ENCODE data around the gene HEATR5B. TPM values are rescaled to one million over a fixed set of nuclear protein-coding genes. Genes with fewer than 3 reads are reported as not detected.

HEATR5B gene
- total RNA-seq, 1 donor from 2014 or later: 22.2 TPM

GRCh38 chr2:37102588-37102987 lies 18.4 kb upstream of the HEATR5B start:
- Mint-ChIP-seq H3K36me3 (ENCODE audit: insufficient read depth) (peaks cover 18% of the 10 kb centered on the region), H3K4me3 (ENCODE audit: low read depth) (no peak overlapping the region), H3K27me3 (no peaks in the 10 kb centered on the region), H3K9me3 (ENCODE audit: low read depth) (no peaks in the 10 kb centered on the region), H3K4me1 (ENCODE audit: low read depth) (no peaks in the 10 kb centered on the region), H3K27ac (no peak overlapping the region)
- TF ChIP-seq, protein P1, sequence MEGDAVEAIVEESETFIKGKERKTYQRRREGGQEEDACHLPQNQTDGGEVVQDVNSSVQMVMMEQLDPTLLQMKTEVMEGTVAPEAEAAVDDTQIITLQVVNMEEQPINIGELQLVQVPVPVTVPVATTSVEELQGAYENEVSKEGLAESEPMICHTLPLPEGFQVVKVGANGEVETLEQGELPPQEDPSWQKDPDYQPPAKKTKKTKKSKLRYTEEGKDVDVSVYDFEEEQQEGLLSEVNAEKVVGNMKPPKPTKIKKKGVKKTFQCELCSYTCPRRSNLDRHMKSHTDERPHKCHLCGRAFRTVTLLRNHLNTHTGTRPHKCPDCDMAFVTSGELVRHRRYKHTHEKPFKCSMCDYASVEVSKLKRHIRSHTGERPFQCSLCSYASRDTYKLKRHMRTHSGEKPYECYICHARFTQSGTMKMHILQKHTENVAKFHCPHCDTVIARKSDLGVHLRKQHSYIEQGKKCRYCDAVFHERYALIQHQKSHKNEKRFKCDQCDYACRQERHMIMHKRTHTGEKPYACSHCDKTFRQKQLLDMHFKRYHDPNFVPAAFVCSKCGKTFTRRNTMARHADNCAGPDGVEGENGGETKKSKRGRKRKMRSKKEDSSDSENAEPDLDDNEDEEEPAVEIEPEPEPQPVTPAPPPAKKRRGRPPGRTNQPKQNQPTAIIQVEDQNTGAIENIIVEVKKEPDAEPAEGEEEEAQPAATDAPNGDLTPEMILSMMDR (IDR thresholded peaks at IDR 0.05; ENCODE audit: unreplicated experiment): no peak
- DNase-seq (ENCODE audit: low spot score, unreplicated experiment): no peak

DNA sequence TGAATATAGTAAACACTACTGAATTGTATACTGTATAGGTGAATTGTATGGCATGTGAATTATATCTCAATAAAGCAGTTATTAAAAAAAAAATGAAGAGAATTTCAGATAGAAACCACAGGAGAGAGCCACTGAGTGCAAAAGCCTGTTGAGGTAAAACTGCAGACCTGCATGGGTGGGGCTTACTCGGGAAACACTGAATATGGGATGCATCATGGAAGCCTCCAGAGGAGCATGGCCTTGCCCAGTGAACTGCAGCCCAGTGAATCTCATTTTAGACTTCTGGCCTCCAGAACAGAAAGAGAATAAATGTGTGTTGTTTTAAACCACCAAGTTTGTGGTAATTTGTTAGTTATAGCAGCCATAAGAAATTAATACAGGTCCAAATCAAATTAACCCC lies 15.9 kb upstream of the HEATR5B start:
- Mint-ChIP-seq H3K27me3 (no peaks in the 10 kb centered on the region), H3K36me3 (ENCODE audit: insufficient read depth) (peaks cover 4% of the 10 kb centered on the region), H3K9me3 (ENCODE audit: low read depth) (no peaks in the 10 kb centered on the region), H3K27ac (no peak overlapping the region), H3K4me3 (ENCODE audit: low read depth) (no peak overlapping the region), H3K4me1 (ENCODE audit: low read depth) (no peaks in the 10 kb centered on the region)
- TF ChIP-seq, protein P1 (IDR thresholded peaks at IDR 0.05; ENCODE audit: unreplicated experiment): no peak
- DNase-seq (ENCODE audit: low spot score, unreplicated experiment): no peak

DNA sequence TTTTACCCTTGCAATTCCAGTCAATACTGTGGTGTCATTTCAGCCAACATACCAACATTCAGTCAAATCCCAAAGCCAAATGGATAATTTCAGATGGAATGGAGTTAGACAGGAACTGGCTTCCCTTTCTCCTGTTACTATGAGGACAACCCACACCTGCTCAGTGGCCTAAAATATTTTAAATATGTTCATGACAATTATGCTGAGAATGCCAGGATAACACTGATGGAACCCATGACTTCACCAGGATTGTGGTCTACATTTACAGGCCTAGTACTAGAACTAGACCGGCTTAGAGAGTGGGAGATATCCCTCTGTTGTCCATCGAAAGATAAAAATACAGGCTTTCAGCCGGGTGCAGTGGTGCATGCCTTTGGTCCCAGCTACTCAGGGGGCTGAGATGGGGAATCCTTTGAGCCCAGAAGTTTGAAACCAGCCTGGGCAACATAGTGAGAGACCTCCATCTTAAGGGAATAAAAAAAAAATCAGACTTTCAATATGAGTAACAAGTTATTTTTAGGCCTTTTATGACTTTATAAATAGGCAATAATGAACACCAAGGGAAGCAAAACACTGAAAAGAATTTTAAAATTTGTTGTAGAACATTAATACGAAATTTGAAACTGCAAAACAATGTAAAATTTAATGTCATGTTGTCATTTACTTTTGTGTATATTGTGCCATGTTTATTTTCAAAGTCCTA lies 14.4 kb upstream of the HEATR5B start:
- H3K36me3 Mint-ChIP-seq (ENCODE audit: insufficient read depth): peaks cover 3% of the 10 kb centered on the region
- no peaks in the 10 kb centered on the region for H3K27me3 Mint-ChIP-seq
- TF ChIP-seq, protein P1 (IDR thresholded peaks at IDR 0.05; ENCODE audit: unreplicated experiment): no peak
- no peak overlapping the region for H3K27ac Mint-ChIP-seq
- no peak overlapping the region for H3K4me3 Mint-ChIP-seq (ENCODE audit: low read depth)
- H3K9me3 Mint-ChIP-seq (ENCODE audit: low read depth): no peaks in the 10 kb centered on the region
- no peaks in the 10 kb centered on the region for H3K4me1 Mint-ChIP-seq (ENCODE audit: low read depth)
- no peak for DNase-seq (ENCODE audit: low spot score, unreplicated experiment)

GRCh38 chr2:37096568-37096967 lies 12.4 kb upstream of the HEATR5B start:
- no peaks in the 10 kb centered on the region for H3K9me3 Mint-ChIP-seq (ENCODE audit: low read depth)
- no peak for DNase-seq (ENCODE audit: low spot score, unreplicated experiment)
- H3K27me3 Mint-ChIP-seq: no peaks in the 10 kb centered on the region
- TF ChIP-seq, protein P1 (IDR thresholded peaks at IDR 0.05; ENCODE audit: unreplicated experiment): no peak
- no peak overlapping the region for H3K27ac Mint-ChIP-seq
- H3K4me3 Mint-ChIP-seq (ENCODE audit: low read depth): no peak overlapping the region
- H3K36me3 Mint-ChIP-seq (ENCODE audit: insufficient read depth): peaks cover 4% of the 10 kb centered on the region
- no peaks in the 10 kb centered on the region for H3K4me1 Mint-ChIP-seq (ENCODE audit: low read depth)

GRCh38 chr2:37091873-37092272 lies 7.7 kb upstream of the HEATR5B start:
- H3K36me3 Mint-ChIP-seq (ENCODE audit: insufficient read depth): peaks cover 6% of the 10 kb centered on the region
- no peaks in the 10 kb centered on the region for H3K9me3 Mint-ChIP-seq (ENCODE audit: low read depth)
- DNase-seq (ENCODE audit: low spot score, unreplicated experiment): no peak
- H3K4me3 Mint-ChIP-seq (ENCODE audit: low read depth): no peak overlapping the region
- H3K27me3 Mint-ChIP-seq: no peaks in the 10 kb centered on the region
- H3K4me1 Mint-ChIP-seq (ENCODE audit: low read depth): no peaks in the 10 kb centered on the region
- TF ChIP-seq, protein P1 (IDR thresholded peaks at IDR 0.05; ENCODE audit: unreplicated experiment): no peak
- no peak overlapping the region for H3K27ac Mint-ChIP-seq
